IPS-11a (cell line): Measurements from ENCODE around the gene TECPR2.
"Not testable (repeated sequence)": the region's sequence is repeated elsewhere in the genome, so short reads cannot be mapped to it uniquely, and the experiment has no call there.

ENCODE experiments used
- H3K4me3 ChIP-seq: one replicate; pipeline ENCODE4 v1.5.1; 2013; ENCODE audit warnings: low read depth, low read length, control low read depth

The TECPR2 gene

GRCh38 chr14:102362545-102363181 is at the start of gene TECPR2, which contains the start of gene CINP:
Gene TECPR2, plus strand, starts transcription at chr14:102362941. Its CDS starts 13,781 bp downstream, at chr14:102376722.
Gene CINP, minus strand, starts transcription at chr14:102362890. Its CDS starts 39 bp downstream, at chr14:102362851.
- H3K4me3 ChIP-seq, result peak within 1 kb of the TSS; percentile 89

GRCh38 chr14:102314242-102315011 is 48.3 kb upstream of the TECPR2 start:
- peak overlapping the region; percentile 69 for H3K4me3 ChIP-seq

- H3K4me3 ChIP-seq, result no peak overlapping the region
Measured at GRCh38 chr14:102315121-102315520, 47.6 kb upstream of the TECPR2 start.

GRCh38 chr14:102316338-102316742 is 46.4 kb upstream of the TECPR2 start:
- peak overlapping the region; percentile 83 for H3K4me3 ChIP-seq

GRCh38 chr14:102316743-102317563 is 45.8 kb upstream of the TECPR2 start:
- peak overlapping the region; percentile 83 for H3K4me3 ChIP-seq

GRCh38 chr14:102317564-102318248 is 45.0 kb upstream of the TECPR2 start:
- H3K4me3 ChIP-seq, result peak overlapping the region; percentile 80

- peak overlapping the region; percentile 66 for H3K4me3 ChIP-seq
Measured at GRCh38 chr14:102318781-102319276, 43.9 kb upstream of the TECPR2 start.

GRCh38 chr14:102319351-102320032 is 43.2 kb upstream of the TECPR2 start, which contains the start of gene ZNF839:
Gene ZNF839, plus strand, starts transcription at chr14:102319746. Its CDS starts 20 bp downstream, at chr14:102319766.
- peak within 1 kb of the TSS; percentile 66 for H3K4me3 ChIP-seq

GRCh38 chr14:102320033-102320660 is 42.6 kb upstream of the TECPR2 start:
- H3K4me3 ChIP-seq, result peak overlapping the region; percentile 66

GRCh38 chr14:102320671-102321455 is 41.9 kb upstream of the TECPR2 start:
- no peak overlapping the region for H3K4me3 ChIP-seq

- H3K4me3 ChIP-seq, result no peak overlapping the region
Measured at GRCh38 chr14:102321456-102322422, 41.0 kb upstream of the TECPR2 start.

- no peak overlapping the region for H3K4me3 ChIP-seq
Measured at GRCh38 chr14:102323102-102323501, 39.6 kb upstream of the TECPR2 start.

- H3K4me3 ChIP-seq, result no peak overlapping the region
Measured at GRCh38 chr14:102325791-102326345, 36.9 kb upstream of the TECPR2 start.

- no peak overlapping the region for H3K4me3 ChIP-seq
Measured at GRCh38 chr14:102326583-102326982, 36.2 kb upstream of the TECPR2 start.

- not testable (repeated sequence) for H3K4me3 ChIP-seq
Measured at GRCh38 chr14:102329381-102329780, 33.4 kb upstream of the TECPR2 start.

GRCh38 chr14:102330806-102331205 is 31.9 kb upstream of the TECPR2 start:
- H3K4me3 ChIP-seq, result no peak overlapping the region

- no peak overlapping the region for H3K4me3 ChIP-seq
Measured at GRCh38 chr14:102333390-102333789, 29.4 kb upstream of the TECPR2 start.
